GOT3 (cell line): ENCODE measurements around the gene R3HDM2.
"Not testable (repeated sequence)": the region's sequence is repeated elsewhere in the genome, so short reads cannot be mapped to it uniquely, and the experiment has no call there.

Source experiments
- DNase-seq: peaks from one replicate; lab custom pipeline; 2025; ENCODE audit warnings: mixed read lengths; lab: John Stamatoyannopoulos, UW

The R3HDM2 gene

DNA sequence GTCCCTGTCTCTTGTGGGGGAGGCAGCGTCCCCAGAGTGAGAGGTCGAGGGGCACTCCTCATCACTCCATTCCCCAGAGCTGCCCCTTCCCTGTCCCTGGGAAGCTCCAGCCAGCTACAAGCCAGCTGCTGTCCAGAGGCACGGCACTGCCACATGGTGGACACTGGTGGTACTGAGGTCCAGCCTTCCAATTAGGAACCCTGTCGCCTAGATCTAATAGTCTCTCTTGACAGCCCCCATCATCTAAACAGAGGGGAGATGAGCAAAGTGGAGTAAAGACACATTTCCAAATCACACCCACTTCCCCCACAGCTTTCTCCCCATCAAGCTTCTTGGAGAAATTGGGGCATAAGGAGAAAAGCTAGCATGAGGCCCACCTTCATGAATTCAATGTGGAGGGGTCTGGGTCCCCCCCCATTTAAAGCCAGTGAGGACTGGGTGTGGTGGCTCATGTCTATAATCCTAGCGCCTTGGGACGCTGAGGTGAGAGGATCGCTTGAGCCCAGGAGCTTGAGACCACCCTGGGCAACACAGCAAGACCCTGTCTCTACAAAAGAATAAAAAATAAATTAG lies 22.2 kb upstream of the R3HDM2 start:
- DNase-seq: peak; percentile 96

DNA sequence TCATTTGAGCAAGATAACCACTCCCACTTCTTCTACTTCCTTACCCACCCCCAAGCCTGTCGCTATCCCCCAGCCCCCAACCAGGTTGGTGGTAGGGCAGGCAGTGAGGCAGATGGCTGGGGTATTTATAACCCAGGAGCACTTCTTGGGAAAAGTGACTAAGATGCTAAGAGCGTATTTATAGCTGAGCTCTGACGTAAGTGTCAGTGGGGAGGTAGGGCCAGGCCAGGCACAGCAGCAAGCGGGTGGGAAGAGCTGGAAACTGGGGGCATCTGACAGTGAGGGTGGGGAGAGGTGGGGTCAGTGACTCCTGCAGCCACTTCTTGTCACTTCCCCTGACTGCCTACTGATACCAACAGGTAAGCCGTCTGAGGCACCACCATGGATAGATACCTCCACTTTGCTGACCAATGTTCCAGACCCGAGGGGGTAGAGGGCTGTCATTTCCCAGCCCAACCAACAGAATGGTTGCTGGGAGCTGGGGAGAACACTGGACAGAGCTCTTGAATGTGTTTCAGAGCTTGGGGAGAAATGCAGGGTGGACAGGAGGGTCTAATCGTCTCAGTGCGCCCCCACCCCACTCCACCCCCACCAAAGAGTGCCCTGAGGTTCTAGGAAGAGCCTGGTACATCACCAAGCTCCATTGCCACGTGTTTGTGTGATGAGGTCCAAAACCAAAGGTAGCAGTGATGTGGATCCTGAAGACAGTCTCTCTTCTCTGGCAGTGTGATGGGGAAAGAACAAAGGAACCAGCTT lies 21.5 kb upstream of the R3HDM2 start:
- no peak for DNase-seq

DNA sequence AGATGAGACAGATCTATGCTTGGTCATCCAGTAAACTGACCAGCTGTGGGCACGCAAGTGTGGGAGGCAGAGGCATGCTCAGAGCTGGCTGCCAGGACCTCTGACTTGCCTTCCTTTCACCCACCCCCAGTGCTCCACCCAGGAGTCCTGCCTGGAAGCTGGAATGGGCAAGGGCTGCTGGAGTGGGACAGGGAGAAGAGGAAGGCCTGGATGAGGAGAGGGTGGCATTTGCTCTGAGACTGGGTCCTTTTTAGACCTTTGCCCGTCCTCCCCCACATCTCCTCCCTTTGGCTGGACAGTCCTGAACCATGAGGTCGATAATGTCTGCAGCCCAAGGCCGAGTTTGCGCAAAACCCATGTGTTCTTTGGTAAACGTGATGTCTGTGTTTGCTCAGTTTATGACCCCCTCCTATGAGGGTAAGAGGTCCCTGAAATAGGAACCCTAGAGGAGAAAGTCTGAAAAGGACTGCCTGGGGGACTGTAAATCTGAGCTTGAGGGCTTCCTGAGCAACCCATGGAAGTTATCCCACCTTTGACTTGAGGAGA lies 20.5 kb upstream of the R3HDM2 start:
- DNase-seq: no peak

DNA sequence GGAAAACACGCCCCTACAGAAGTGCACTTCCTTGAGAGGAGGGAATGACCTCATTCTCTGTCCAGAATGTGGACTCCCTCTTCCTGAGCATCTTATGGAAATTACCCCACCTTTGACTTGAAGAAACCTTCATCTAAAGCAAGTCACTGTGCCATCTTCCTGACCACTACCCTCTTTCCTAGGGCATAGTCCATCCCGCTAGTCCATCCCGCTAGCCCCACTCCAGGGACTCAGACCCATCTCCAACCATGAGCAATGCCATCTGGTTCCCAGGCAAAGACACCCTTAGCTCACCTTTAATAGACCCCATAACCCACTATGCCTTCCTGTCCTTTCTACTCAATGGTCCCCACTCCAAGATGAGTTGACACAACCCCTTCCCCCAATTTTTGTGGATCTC lies 19.2 kb upstream of the R3HDM2 start:
- DNase-seq: no peak

DNA sequence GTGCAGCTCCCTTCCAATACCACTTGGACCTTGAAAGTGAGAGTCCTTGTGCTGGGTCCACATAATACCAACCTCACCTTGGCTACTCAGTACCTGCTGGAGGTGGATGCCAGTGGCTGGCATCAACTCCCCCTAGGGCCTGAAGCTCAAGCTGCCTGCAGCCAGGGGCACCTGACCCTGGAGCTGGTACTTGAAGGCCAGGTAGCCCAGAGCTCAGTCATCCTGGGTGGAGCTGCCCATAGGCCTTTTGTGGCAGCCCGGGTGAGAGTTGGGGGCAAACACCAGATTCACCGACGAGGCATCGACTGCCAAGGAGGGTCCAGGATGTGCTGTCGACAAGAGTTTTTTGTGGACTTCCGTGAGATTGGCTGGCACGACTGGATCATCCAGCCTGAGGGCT lies 18.5 kb upstream of the R3HDM2 start:
- DNase-seq: no peak

DNA sequence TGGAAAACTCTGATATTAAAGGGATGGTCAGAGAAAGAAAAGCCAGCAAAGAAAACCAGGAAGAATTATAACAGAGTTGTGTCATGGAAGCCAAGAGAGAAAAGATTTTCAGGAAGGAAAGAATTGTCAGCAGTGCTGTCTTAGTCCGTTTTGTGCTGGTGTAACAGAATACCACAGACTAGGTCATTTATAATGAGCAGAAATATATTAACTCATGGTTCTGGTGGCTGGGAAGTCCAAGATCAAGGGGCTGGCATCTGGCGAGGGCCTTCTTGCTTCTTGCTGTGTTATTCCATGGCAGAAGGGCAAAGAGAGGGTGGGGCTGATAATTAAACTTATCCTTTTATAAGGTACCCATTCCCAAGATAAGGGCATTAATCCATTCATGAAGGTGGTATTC lies 17.8 kb upstream of the R3HDM2 start:
- DNase-seq: no peak

DNA sequence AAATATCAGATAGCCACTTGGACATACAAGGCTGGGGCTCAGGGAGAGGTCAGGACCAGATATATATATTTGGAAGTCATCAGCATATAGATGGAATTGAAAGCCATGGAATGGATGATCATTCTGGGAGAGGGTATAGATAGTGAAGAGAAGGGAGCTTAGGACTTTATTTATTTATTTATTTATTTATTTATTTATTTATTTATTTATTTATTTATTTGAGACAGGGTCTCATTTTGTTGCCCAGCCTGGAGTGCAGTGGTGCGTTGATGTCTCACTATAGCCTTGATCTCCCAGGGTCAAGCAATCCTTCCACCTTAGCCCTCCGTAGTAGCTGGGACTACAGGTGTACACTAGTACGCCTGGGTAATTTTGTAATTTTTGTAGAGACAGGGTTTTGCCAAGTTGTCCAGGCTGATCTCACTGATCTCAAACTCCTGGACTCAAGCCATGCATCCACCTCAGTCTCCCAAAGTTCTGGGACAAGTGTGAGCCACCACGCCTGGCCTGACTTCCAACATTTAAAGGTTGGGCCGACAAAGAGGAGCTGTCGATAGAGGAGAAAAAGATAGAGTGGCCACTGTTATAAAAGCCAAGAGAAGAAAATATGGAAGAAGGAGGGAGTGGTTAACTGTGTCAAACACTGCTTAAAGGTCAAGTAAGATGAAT lies 15.6 kb upstream of the R3HDM2 start:
- DNase-seq: no peak

DNA sequence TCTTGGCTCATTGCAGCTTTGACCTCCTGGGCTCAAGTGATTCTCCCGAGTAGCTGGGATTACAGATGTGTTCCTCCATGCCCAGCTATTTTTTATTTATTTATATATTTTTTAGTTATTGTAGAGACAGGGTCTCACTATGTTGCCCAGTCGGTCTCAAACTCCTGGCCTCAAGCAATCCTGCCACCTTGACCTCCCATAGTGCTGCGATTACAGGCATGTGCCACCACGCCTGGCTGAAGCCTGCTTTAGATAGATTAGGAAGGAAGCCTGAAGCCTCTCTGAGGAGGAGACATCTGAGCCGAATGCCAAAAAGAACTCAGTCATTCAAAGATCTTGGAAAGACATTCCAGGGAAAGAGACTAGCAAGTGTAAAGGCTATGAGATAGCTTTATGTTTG lies 13.9 kb upstream of the R3HDM2 start:
- no peak for DNase-seq

DNA sequence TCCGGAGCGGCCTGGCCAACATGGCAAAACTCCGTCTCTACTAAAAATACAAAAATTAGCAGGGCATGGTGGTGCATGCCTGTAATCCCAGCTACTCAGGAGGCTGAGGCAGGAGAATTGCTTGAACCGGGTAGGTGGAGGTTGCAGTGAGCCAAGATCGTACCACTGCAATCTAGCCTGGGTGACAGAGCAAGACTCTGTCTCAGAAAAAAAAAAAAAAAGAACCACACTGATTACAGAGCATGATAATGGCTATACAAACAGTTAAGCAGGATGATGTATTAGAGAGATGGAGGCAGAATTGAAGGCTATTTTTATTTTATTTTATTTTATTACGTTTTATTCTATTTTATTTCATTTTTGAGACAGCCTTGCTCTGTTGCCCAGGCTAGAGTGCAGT lies 13.5 kb upstream of the R3HDM2 start:
- not testable (repeated sequence) for DNase-seq

DNA sequence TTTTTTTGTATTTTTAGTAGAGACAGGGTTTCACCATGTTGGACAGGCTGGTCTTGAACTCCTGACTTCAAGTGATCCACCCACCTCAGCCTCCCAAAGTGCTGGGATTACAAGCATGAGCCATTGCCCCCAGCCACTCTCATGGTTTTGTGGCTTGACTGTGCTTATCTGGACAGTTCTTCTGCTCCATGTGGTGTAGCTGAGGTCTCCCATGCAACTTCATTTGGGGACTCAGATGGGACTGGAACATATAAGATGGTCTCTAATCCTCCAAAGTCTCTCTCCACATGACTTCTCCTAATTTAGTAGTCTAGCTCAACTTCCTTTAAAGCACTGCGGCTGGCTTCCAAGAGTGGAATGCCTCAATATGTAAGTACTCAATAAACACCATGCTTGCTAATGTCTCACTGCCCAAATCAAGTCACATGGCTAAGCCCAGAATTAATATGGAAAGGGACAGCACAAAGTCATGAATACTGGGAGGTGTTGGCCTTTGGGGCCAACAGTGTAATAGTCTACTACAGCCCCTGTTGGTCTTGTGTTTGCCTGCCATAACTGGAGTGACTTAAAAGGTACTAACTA lies 11.1 kb upstream of the R3HDM2 start:
- DNase-seq: no peak

DNA sequence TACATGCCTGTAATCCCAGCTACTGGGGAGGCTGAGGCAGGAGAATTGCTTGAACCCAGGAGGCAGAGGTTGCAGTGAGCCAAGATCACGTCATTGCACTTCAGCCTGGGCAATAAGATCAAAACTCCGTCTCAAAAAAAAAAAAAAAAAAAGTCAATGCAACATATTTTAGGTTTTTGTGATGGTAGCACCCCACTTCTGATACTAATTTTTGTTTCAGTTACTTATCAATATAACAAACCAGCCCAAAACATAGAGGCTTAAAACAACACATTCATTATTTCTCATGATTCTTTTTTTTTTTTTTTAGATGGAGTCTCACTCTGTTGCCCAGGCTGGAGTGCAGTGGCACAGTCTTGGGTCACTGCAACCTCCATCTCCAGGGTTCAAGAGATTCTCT lies 10.6 kb upstream of the R3HDM2 start:
- not testable (repeated sequence) for DNase-seq

DNA sequence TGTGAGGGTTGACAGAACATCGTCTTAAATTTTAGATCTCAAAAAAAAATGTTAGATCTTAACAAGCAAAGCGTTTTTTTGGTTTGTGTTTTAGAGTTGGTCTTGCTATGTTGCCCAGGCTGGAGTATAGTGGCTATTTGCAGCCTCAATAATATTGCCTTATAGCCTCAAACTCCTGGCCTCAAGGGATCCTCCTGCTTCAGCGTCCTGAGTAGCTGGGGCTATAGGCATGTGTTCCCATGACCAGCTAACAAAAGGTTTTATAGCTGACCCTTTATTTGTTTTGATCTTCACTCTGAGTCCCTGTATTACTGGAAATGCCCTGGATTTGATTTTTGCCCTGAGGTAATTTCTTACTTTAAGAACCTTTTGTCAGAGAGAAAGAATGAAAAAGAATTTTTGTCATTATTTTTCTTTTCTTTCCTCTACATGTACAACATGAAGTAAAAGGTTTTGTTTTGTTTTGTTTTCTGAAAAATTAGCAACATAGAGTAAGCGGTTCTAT lies 9.0 kb upstream of the R3HDM2 start:
- DNase-seq: no peak

DNA sequence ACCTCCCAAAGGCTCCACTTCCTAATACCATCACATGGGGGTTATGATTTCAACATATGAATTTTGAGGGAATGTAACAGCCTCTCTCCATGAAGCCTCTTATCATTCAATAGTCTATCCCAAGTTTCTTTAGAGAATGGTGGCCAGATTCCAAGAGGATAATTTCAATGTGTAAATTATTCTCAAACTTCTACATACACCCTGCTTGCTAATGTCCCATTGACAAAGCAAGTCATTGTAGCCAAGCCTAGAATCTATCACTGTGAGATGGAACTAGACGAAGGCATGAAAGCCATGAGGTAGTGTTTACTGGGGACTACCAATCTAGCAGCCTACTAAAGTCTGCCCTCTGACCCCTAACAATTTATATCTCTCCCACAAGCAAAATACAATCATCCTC lies 7.6 kb upstream of the R3HDM2 start:
- DNase-seq: no peak

DNA sequence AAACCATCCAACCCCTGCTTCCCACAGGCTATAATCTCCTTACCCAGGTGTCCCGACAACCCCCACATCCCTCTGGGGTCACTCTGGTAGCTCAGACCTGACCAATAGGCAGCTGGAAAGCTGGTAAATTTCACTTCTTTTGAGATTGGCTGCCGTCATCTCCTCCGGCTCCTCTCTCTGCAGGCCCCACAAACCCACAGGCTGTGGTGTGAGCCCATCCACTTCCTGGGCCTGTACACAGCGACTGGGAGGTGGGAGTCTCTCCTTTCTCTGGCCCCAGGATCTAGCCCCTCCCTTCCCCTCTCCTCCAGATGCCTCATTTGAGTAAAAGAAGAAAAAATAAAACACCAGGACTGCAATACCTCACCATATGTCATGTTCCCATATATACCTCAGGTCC lies 4.5 kb upstream of the R3HDM2 start:
- DNase-seq: no peak

DNA sequence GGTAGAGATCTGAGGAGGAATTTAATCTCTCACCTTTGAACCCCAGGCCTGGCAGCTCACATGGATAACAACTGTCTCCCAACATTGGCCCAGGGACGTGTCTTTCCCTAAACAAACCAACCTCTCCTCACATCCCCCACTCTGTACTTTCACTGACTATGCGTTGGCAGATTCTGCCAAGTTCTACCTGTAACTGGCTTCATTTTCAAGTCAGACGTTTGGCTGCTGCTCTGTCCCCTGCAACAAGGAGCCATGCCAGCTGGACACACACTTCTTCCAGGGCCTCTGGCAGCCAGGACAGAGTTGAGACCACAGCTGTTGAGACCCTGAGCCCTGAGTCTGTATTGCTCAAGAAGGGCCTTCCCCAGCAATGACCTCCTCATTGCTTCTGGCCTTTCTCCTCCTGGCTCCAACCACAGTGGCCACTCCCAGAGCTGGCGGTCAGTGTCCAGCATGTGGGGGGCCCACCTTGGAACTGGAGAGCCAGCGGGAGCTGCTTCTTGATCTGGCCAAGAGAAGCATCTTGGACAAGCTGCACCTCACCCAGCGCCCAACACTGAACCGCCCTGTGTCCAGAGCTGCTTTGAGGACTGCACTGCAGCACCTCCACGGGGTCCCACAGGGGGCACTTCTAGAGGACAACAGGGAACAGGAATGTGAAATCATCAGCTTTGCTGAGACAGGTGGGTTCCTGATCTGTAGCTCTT lies 3.8 kb upstream of the R3HDM2 start, which contains the start of gene INHBC:
Gene INHBC, plus strand, starts transcription at position 268 of the 707 bp plus-strand sequence. Its CDS starts 103 bp downstream, at position 371.
- DNase-seq: no peak

DNA sequence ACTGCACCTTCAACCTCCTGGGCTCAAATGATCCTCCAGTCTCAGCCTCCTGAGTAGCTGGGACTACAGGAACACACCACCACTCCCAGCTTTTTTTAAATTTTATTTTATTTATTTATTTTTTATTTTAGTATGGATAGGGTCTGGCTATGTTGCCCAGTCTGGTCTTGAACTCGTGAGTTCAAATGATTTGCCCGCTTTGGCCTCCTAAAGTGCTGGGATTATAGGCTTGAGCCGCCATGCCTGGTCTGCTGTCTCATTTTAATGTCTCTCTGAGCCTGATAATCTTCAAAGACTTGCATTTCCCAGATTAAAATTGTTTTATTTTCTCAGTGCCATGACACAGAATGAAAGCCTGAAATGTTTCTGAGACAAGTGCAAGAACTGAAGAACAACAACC lies 2.5 kb upstream of the R3HDM2 start:
- DNase-seq: no peak

DNA sequence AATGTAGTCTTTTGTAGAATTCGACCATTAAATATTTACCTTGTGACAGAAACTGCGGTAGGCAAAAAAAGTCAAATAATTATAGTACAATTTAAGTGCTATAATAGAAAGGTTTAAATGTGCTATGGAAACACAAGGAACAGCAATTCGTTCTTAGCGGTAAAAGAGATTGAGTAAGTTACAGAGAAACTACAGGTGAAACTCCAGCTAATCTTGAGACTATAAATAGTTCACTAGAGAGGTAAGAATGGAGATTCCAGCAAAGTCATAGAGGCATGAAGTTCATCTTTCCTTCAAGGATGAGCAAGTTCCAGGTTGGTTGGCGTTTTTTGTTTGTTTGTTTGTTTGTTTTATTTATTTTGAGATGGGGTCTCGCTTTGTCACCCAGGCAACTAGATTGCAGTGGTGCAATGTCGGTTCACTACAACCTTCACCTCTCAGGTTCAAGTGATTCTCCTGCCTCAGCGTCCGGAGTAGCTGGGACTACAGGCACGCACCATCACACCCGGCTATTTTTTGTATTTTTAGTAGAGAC lies 878 bp upstream of the R3HDM2 start:
- DNase-seq: no peak

DNA sequence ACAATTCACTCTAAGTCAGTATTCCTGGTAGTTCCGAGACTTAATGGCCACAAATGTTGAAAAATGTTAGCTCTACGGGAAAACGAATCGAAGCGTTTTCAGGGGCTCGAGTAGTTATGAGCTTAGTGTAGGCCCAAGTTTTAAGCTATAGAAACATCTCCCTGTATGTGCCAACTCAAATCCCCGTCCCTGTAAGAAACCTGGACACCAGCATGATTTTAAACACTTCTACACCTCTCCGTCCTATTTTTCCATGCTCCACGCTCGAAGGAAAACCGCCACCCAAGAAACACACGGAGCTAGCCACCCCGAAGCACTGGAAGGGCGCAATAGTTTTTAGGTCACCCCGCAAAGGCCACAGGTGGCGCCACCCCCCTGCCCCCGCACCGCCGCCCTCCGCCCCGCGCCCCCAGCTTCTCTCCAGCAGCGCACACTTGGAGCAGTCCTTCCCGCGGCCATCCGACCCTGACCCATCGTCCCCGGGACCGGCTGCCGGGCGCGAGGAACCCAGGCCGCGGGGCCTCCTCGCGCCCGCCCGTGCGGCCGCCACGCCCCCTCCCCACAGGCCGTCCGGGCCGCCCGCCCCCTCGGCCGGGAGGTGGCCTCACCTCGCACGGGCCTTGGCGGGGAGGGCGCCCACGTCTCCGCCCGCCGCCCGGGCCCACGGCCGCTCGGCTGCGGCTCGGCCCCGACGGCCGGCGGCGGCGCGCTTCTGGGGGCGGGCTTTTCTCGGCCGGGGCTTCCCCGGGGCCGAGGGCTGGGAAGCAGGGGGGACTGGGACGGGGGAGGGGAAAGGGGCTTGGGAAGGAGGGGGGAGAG lies 522 bp downstream of the R3HDM2 start:
- DNase-seq: no peak

DNA sequence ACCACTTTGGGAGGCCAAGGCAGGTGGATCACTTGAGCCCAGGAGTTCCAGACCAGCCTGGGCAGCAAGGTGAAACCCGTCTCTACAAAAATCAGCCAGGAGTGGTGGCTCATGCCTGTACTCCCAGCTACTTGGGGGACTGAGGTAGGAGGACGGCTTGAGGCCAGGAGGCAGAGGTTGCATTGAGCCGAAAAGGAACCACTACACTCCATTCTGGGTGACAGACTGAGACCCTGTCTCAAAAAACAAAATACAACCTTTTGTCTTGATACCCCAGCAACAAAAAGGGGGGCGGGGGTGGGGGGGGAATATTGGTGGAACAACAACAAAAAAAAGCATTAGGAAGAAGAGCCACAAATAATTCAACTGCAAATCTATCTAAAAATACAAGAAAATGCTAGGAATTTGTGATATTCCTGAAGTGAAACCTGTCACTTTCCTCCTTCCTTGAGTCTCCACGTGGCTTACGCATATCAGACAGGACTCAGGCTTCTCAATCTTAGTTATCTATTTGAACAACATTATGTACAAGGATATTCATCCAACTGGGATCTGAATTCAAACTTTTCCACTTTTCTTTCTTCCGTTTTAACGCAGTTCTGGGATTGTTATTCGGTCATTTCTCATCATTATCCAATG lies 1.3 kb downstream of the R3HDM2 start:
- DNase-seq: no peak

DNA sequence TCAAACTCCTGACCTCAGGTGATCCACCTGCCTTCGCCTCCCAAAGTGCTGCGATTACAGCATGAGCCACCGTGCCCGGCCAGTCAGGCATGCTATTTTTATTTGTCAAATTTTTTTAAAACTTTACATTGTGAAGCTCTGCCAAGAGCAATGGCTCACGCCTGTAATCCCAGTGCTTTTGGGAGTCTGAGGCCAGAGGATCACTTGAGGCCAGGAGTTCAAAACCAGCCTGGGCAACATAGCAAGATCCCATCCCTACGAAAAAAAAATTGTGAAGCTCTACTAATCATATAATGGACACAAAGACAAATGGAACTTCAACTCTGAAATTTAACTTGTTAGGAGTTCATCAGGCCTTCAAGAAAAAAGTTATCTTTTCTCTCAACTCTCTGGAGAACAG lies 1.9 kb downstream of the R3HDM2 start:
- no peak for DNase-seq
